Stimulated activated naive CD4-positive, alpha-beta T cell (primary cell): ENCODE data around the gene FMC1.
A peak's percentile ranks its signal among the peaks of the same experiment; 100 is the strongest.
"Not testable (repeated sequence)": the region's sequence is repeated elsewhere in the genome, so short reads cannot be mapped to it uniquely, and the experiment has no call there.

Source experiments
- DNase-seq, 6 experiments: peaks; one replicate each; lab custom pipeline; 2025; lab: John Stamatoyannopoulos, UW

FMC1 gene

DNA sequence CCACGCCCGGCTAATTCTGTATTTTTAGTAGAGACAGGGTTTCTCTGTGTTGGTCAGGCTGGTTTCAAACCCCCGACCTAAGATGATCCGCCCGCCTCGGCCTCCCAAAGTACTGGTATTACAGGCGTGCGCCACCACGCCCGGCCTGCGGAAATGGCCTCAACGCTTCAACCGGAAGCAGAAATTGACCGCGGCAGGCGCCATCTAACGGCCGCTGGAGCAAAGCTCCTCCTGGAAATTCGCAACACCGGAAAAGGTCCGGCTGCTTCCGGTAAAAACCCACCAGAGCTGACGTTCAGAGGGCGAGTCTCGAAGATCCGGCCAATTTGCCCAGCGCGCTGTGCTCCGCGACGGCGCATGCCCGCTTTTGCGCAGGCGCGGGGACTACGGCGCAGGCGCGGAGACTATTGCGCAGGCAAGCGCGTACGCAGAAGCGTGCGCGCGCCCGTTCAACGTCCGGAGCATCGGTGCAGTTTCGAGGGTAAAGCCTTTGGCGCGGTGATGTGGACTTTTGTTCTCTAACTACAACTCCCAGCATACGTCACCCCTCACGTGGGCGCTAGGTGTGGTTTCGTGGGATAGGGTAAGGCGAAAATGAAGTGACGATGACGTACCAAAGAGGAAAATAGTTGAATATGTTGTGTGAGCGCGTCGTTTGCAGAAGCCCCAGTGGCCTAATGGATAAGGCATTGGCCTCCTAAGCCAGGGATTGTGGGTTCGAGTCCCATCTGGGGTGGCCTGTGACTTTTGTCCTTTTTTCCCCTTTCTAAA is 915 bp upstream of the FMC1 start:
- DNase-seq: peak; percentile 95 to 99 (median 98)

DNA sequence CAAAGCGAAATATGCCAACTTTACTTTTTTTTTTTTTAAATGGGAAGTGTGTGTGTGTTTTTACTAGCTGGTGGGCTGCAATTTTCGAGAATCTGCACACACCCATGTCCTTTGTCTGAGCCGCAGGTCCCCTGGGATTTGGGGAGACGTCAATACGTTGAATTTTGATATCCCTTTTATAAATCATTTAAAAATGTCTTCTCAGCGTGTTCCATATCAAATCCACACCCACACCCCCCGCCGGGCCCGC is 404 bp upstream of the FMC1 start:
- DNase-seq: no peak

DNA sequence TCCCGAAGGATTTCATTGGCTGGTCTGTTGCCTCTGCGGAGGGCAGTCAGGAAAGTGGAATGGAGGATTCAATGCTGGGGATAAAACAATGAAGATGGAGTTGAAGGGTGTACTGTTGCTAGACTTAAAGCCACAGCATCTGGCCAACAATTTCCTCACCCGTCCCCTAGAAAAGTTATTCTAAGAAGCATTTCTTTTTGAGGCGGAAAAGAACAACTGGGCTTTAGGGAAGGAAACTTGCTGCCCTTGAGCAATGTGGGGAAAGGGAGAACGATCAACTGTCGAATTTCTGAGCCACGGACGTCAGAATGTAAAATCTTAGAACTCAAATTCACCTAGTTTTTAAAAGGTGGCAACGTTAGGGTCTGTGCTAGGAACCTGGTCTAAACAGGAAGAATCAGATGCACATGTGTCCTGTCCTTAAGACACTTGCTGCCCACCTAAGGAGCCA is 664 bp downstream of the FMC1 start:
- DNase-seq: no peak

DNA sequence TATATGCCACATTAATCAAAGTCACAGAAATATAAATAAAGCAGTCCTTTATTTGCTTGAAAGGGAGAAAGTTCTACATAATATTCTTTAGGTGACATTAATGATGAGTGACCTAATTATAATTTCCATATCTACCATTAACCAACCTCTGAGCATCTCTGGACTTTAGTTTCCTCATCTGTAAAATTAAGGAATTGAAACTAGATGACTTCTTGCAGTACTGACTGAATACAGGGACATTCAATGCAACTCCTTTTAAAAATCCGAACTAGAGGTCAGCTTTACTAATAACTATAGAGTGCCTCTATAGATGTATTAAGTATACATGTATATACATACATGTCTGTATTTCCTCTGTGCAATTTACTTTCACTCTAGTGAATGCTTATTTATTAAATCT is 3.9 kb downstream of the FMC1 start:
- DNase-seq: no peak

DNA sequence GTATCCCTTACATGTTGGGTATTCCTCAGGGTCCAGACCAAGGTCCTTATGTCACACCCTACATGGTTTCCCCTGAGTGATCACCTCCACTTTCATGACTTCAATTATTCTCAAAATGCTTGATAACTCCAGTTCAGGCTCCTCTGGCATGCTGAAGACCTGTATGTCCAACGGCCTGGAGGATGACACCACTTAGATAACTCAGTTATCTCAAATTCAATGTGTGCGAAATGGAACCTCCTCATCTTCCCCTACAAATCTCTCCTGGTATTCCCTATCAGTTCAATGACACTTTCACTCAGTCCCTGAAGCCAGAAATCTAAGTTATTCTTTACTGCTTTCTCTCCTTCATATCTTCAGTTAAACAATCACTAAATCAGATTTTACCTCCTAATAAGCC is 9.9 kb downstream of the FMC1 start:
- DNase-seq: no peak

DNA sequence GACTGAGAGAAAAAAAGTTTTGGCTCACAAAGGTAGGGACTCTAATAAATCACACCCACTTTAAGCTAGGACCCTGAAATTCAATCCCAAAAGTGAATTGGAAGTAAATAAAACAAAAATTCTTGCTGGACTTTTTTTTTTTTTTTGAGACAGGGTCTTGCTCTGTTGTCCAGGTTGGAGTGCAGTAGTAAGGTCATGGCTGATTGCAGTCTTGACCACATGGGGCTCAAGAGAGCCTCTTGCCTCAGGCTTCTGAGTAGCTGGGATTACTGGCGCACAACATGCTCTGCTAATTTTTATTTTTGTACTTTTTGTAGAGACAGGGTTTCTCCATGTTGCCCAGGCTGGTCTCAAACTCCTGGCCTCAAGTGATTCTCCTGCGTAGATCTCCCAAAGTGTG is 13.6 kb downstream of the FMC1 start:
- no peak for DNase-seq

DNA sequence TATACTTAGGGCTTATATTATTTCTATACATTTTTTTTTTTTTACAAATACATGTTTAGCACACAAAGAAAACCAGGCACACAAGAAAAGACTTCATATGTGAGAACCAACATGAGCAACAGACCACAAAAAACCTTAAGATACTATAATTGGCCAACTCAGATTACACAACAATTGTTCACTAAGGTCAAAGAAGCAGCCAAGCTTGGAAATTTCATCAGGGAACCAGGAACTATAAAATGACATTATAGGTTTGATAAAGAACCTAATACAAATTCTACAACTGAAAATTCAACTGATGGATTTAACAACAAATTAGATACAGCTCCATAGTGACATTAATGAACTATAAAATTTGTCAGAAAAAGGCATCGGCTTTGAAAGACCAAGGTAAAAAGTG is 14.2 kb downstream of the FMC1 start:
- DNase-seq: no peak

DNA sequence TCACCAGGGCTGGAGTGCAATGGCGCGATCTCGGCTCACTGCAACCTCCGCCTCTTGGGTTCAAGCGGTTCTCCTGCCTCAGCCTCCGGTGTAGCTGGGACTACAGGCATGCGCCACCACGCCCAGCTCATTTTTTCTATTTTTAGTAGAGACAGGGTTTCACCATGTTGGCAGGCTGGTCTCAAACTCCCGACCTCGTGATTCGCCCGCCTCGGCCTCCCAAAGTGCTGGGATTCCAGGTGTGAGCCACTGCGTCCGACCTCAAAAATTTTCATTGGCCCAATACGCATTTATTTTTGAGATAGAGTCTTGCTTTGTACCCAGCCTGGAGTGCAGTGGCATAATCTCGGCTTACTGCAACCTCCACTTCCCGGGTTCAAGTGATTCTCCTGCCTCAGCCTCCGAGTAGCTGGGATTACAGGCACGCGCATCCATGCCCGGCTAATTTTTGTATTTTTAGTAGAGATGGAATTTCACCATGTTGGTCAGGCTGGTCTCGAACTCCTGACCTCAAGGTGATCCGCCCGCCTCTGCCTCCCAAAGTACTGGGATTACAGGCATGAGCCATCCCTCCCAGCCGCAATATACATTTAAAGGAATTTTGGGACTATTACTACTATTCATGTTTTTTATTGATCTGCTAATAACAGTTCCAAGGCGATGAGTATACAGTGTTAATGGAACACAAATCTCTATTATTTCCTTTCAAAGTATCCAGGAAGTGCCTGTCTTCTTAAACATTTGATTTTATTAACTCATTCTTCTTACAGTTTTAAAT is 16.8 kb downstream of the FMC1 start:
- not testable (repeated sequence) for DNase-seq

DNA sequence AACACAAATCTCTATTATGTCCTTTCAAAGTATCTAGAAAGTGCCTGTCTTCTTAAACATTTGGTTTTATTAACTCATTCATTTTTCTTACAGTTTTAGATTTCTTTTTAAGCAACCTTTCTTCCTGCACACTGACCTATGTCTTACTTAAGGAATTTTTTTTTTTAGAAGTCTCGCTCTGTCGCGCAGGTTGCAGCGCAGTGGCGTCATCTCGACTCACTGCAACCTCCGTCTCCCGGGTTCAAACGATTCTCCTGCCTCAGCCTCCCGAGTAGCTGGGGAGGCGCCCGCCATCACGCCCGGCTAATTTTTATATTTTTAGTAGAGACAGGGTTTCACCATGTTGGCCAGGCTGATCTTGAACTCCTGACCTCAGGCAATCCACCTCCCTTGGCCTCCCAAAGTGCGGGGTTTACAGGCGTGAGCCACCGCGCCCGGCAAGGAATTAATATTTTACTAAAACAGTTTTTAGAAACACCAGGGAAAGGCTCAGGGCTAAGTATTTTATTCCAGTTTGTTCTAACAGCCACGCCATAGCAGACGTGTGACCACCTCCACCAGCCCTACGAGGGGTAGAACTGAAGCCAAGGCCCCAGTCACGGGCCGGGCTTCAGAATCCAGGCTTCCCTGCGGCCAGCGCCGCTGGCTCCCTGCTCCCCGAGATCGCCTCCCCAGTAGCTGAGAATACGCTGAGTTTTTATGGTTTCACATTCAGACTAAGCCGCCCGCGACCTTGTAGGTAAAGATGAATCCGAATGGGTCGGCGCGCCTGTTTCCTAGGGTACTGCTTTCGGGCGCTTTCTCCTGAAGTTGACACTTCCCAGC is 17.6 kb downstream of the FMC1 start:
- DNase-seq: peak; percentile 29 to 65 (median 40)

DNA sequence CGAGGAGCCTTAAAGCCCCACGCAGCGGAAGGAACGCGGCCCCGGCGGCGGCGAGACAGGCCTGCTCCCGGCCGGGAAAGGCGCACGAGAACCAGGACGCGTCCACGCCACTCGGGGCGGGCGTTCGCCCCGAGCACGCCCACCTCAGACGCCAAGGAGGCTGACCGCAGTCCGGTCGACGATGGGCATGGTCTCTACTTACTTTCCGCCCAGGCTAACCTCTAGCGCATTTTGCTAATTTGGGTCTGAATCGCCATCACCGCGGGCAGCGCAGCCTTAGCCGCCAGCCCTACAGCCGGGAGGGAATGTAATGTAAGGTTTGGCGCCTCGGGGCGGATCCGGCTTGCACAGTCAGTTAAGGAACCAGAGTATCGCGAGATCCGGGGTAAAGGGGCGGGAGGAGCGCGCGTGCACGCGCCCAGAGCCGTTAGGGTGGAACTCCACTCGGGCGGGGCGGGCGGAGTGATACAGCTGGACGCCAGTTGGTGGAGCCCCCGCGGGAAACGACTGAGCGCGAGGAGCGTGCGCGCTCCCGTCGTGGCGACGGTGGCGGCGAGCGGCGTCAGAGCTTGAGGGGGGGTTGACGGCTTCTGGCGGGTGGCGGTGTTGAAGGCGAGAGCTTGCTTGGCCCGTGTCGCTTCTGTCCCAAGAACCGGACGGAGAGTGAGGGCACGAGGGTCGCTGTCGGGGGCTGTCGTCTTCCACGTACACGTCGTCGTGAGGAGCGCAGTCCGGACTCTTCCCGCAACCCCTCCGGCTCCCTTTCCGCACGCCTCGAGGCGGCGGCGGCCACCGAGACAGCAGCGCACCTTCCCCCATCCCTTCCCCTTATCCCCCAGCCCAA is 18.5 kb downstream of the FMC1 start, which contains the start of gene LUC7L2:
Gene LUC7L2 (plus strand): TSS at position 529 of the 844 bp plus-strand sequence. CDS start 368 bp downstream, outside the sequence.
- DNase-seq: peak; percentile 98 to 99 (median 99)

DNA sequence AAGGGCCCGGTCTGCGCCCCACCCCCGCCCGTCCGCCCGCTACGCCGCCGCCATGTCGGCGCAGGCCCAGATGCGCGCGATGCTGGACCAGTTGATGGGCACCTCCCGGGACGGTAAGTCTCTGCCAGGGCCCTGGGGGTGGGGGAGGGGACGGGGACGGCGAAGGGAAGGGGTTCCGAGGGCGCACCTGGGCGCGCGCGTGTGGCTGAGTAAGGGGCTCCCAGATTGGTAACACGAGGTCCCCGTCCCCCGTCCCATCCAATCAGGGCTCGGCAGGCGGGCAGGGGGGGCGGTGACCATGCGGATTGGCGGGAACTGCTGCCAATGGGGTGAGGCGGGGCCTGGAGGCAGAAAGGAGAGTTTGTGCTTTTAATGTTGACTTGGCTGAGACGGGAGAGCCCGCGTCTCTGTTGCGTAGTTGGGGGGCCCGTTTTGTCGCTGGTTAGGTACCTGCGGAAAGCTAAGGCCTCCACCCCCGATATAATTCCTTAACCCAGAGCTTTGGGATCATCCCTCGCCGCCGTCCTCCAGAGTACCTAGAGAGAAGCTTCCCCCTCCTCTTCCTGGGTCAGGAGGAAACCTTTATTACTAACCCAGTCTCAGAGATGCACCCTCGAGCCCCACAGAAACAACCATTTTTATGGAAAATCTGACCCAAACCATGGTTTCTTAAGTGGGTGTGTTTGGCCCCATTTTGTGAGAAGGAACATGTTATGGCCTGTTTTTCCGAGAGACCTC is 19.2 kb downstream of the FMC1 start:
- peak; percentile 95 to 98 (median 96) for DNase-seq

DNA sequence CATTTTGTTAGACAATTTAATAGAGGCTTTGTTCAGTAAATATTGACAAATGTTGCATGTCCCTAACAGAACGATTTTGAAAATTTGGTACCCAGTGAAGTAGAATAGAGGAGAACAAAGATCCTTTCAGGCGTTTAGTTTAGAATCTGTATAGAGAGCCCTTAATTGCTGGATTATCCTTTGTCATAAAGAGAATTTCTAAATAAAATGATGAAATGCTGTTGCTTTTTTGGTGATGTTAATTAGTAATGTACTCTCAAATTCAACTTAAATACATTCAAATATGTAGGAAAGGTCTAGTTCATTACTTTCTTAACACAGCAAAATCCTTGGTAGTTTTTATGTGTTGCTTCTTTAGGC is 19.8 kb downstream of the FMC1 start:
- no peak for DNase-seq

DNA sequence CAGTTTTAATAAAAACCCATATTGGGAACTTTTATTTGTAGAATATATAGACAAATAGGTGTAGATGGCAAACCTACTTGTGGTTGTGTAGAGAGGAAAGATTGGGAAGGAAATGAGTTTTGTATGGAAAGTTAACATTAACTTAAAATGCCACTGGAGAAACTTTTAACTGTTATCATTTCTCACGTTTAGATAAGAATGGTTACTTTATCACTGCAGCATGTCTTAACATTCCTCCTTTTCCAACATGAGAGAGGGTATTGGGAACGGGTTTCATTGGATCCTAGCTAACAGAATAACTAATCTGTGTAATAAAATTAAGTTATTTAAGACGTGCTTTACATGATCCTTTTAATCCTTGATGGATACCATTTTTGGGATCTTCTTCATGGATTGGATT is 20.4 kb downstream of the FMC1 start:
- DNase-seq: no peak

DNA sequence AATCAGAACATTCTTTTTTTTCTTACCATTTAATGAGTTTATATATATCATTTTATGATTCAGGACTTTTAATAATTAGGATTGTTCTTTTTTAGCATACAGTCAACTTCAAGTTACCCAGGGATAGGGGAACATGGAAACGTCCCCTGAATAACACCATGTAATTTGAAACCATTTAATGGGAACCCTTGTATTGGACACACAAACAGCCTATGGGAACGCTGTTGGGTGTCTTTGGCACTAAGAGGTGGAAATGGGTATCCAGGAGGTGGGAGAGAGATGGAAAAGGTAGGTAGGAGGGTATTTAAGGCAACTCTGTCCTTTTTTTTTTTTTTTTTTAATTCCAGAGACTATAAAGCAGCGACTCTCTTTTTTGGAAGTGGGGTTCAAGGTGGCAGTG is 21.2 kb downstream of the FMC1 start:
- no peak for DNase-seq

DNA sequence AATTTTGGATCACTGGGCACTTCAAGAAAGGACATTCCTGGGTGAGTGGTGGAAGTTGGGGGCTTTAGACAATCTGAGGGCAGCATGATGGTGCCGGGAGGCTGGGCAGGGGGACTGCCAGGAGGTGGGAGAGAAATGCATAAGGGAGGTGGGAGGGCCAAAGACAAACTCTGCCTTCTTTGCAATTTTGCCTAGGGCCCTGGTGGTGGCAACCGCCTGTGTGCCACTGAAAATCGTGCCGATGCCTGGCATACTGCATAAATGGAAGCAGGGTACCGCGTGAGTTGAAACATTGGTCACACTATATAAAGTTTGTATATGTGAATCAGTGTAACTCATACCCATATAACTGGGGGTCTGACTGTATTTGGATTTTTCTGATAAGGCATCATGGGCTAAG is 21.8 kb downstream of the FMC1 start:
- DNase-seq: no peak

DNA sequence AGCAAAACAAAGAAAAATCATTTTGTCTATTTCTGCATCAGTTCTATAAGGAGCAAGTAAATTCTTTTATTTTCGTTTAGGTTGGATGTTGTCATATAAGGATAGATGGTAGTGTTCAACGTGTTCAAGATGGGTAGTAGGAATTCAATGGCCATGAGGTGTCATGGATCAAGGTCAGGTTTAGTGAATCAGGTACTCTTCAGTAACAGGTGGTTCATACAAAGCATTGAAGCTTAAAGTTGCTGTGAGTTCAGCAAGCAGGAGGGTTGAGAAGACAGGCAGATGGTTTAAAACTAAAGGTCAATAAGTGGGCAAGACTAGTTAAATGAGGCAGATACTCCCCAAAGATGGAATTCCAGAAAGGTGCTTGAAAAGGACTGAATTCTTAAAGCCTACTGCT is 24.2 kb downstream of the FMC1 start:
- no peak for DNase-seq

DNA sequence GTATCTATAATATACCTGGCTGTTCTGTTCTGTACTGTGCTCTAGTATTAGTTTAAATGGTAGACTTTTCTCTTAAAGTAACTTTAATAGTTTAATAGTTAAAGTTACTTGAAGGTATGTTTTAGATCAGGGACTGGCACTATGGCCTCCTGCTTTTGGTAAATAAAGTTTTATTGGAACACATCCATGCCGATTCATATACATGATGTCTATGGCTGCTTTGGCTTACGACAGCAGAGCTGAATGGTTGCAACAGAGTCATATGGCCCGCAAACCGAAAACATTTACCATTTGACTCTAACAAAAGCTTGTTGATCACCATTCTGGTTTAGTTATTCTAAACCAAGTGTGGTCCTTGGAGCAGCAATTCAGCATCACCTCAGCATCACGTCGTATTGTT is 25.3 kb downstream of the FMC1 start:
- no peak for DNase-seq

DNA sequence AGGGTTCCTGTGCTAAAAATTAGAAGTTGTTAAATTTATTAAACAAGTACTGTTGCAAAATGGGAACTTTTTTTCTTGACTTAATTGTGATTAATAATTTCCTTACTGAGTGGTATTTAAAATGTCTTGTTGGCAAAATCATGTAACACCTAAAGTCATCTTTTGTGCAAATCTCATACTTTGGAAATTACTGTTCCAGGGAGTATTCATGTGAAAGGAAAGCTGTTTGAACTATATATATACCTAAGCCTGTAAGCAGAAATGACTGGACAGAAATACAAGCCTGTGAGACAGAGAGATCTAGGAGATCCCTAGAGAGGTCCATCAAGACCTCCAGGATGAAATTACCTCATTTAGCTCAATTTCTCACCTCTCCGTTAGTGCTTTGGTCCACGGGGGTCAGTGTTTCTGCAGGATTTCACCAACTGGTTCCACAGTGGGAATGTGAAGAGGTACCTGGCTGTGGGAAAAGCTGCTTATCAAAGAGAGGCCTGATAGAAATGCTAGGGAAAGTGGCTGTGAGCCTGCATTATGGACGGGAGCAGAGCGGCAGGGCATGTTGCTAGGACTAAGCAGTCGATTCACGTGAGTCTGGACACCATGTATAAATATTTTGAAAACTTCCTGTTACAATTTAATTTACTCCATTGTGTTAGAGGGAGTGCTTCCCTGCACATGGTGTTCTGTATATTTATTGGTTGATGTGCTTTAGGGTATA is 26.5 kb downstream of the FMC1 start:
- DNase-seq: no peak

DNA sequence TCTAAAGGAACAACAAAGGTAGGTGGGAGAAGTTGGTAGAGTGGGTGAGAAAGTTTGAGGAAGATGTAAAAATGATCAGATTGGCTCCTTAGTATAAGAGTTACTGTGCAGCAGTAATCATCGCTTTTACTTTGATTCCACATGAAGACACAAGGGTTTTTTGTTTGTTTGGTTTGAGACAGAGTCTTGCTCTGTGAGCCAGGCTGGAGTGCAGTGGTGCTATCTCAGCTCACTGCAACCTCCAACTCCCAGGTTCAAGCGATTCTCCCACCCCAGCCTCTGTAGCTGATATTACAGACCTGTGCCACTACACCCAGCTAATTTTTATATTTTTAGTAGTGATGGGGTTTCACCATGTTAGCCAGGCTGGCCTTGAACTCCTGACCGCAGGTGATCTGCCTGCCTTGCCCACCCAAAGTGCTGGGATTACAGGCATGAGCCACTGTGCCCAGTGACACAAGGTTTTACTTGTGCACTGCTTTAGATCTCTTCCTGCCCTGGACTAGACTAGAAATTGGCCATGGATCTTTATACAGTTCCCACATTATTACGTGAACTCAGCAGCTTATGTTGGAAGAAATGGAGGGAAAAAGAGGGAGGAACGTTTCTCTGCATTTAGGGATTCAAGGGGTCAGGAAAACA is 29.3 kb downstream of the FMC1 start:
- DNase-seq: no peak

DNA sequence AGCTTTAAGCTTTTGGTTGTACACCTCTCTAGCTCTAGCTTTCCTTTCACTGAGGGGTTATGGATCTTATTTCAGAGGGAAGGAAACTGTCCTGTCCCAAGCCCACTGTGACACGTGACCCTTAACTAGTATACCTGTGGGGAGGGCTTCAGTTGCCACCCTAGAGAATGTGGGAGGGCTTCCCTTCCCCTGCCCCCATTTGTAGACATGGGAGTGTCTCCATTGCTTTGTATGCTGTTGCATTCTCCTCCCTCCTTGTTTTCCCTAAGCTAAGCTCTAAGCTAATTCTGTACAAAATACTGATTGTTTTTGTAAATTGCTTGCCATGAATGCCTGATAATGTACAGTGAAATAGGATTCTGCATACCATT is 29.8 kb downstream of the FMC1 start:
- no peak for DNase-seq
